ENCODE results near the gene RSPO3.

- TF ChIP-seq CTCF (conservative IDR thresholded peaks at IDR 0.05; ENCODE audit: low read length) (no peak), EZH2phosphoT487 (IDR thresholded peaks at IDR 0.05; ENCODE audit: borderline replicate concordance) (no peak)
Measured at GRCh38 chr6:127185437-127185995, 67.0 kb downstream of the RSPO3 start.
